GM21723 (cell line): ENCODE measurements around the gene ORM1.
"Not testable (repeated sequence)": the region's sequence is repeated elsewhere in the genome, so short reads cannot be mapped to it uniquely, and the experiment has no call there.

ENCODE experiments used
- ATAC-seq: cut with Tn5 transposase; IDR thresholded peaks from one replicate; pipeline ENCODE4 v1.9.1; 2021; ENCODE audit warnings: mild to moderate bottlenecking, moderate library complexity; ENCODE audit not compliant: unreplicated experiment

ORM1 gene

GRCh38 chr9:114322831-114323531 is at the start of gene ORM1:
Gene ORM1 (plus strand): TSS chr9:114323098. CDS start chr9:114323134, 36 bp downstream.
- not testable (repeated sequence) for ATAC-seq

- ATAC-seq: no peak
Measured at GRCh38 chr9:114273461-114273881, 49.4 kb upstream of the ORM1 start.

- no peak for ATAC-seq
Measured at GRCh38 chr9:114274217-114274616, 48.7 kb upstream of the ORM1 start.

GRCh38 chr9:114275246-114276004 is 47.5 kb upstream of the ORM1 start:
- no peak for ATAC-seq

GRCh38 chr9:114276908-114277821 is 45.7 kb upstream of the ORM1 start:
- ATAC-seq: no peak

- ATAC-seq: no peak
Measured at GRCh38 chr9:114278356-114278755, 44.5 kb upstream of the ORM1 start.

GRCh38 chr9:114278881-114279570 is 43.9 kb upstream of the ORM1 start:
- ATAC-seq: no peak

- no peak for ATAC-seq
Measured at GRCh38 chr9:114279693-114280092, 43.2 kb upstream of the ORM1 start.

GRCh38 chr9:114280636-114281472 is 42.0 kb upstream of the ORM1 start:
- ATAC-seq: no peak

- no peak for ATAC-seq
Measured at GRCh38 chr9:114281473-114282103, 41.3 kb upstream of the ORM1 start.

- no peak for ATAC-seq
Measured at GRCh38 chr9:114282104-114282485, 40.8 kb upstream of the ORM1 start.

- ATAC-seq: no peak
Measured at GRCh38 chr9:114282507-114282906, 40.4 kb upstream of the ORM1 start.

- no peak for ATAC-seq
Measured at GRCh38 chr9:114282926-114283325, 40.0 kb upstream of the ORM1 start.

GRCh38 chr9:114283551-114284111 is 39.3 kb upstream of the ORM1 start:
- no peak for ATAC-seq

- ATAC-seq: no peak
Measured at GRCh38 chr9:114284316-114285060, 38.4 kb upstream of the ORM1 start.

GRCh38 chr9:114285166-114285867 is 37.6 kb upstream of the ORM1 start:
- ATAC-seq: no peak

GRCh38 chr9:114286146-114286679 is 36.7 kb upstream of the ORM1 start:
- no peak for ATAC-seq
